Measurements from ENCODE around the gene TMEM33. TPM values are rescaled to one million over a fixed set of nuclear protein-coding genes. Genes with fewer than 3 reads are reported as not detected.

Gene TMEM33
- total RNA-seq, result 25.7 and 73.2 TPM in 2 replicates

GRCh38 chr4:41934901-41935651 is at the start of gene TMEM33:
TMEM33 (plus strand) TSS chr4:41935429; CDS start chr4:41935485, 56 bp downstream.

GRCh38 chr4:41981456-41981855 is 46.2 kb downstream of the TMEM33 start, which contains the start of gene DCAF4L1:
DCAF4L1 (plus strand) TSS chr4:41981756; CDS start chr4:41981793, 37 bp downstream.

GRCh38 chr4:41990365-41991111 is 55.3 kb downstream of the TMEM33 start, which contains the start of gene SLC30A9:
SLC30A9 (plus strand) TSS chr4:41990530; CDS start chr4:41990652, 122 bp downstream.

Other genes starting within 250 kb of the TMEM33 start
- gene PHOX2B, start 186.7 kb upstream of the TMEM33 start, total RNA-seq, result not detected in 2 replicates
- under 0.01 and 0.19 TPM in 2 replicates for gene DCAF4L1, start 46.3 kb downstream of the TMEM33 start, total RNA-seq
- gene SLC30A9, start 55.1 kb downstream of the TMEM33 start, total RNA-seq, result 25.7 and 81.0 TPM in 2 replicates
- gene BEND4, start 217.2 kb downstream of the TMEM33 start, total RNA-seq, result 0.32 and 0.38 TPM in 2 replicates